Inferior parietal cortex (tissue), 1 donor: Measurements from ENCODE around the gene DNAAF2.
"Not testable (repeated sequence)": the region's sequence is repeated elsewhere in the genome, so short reads cannot be mapped to it uniquely, and the experiment has no call there.

ENCODE experiments used
- DNase-seq: peaks from one replicate; pipeline ENCODE4 v3.0.0-alpha.2; 2016; ENCODE audit errors: extremely low spot score

DNAAF2 gene

DNA sequence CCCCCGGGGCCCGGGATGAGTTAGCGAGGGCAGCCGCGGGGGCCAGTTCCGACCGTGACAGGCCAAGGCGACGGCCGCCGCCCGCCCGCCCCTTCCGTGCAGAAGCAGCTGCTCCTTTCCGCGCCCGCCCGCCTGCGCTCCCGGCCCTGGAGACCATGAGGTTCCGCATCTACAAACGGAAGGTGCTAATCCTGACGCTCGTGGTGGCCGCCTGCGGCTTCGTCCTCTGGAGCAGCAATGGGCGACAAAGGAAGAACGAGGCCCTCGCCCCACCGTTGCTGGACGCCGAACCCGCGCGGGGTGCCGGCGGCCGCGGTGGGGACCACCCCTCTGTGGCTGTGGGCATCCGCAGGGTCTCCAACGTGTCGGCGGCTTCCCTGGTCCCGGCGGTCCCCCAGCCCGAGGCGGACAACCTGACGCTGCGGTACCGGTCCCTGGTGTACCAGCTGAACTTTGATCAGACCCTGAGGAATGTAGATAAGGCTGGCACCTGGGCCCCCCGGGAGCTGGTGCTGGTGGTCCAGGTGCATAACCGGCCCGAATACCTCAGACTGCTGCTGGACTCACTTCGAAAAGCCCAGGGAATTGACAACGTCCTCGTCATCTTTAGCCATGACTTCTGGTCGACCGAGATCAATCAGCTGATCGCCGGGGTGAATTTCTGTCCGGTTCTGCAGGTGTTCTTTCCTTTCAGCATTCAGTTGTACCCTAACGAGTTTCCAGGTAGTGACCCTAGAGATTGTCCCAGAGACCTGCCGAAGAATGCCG is 13.7 kb downstream of the DNAAF2 start:
- no peak for DNase-seq

DNA sequence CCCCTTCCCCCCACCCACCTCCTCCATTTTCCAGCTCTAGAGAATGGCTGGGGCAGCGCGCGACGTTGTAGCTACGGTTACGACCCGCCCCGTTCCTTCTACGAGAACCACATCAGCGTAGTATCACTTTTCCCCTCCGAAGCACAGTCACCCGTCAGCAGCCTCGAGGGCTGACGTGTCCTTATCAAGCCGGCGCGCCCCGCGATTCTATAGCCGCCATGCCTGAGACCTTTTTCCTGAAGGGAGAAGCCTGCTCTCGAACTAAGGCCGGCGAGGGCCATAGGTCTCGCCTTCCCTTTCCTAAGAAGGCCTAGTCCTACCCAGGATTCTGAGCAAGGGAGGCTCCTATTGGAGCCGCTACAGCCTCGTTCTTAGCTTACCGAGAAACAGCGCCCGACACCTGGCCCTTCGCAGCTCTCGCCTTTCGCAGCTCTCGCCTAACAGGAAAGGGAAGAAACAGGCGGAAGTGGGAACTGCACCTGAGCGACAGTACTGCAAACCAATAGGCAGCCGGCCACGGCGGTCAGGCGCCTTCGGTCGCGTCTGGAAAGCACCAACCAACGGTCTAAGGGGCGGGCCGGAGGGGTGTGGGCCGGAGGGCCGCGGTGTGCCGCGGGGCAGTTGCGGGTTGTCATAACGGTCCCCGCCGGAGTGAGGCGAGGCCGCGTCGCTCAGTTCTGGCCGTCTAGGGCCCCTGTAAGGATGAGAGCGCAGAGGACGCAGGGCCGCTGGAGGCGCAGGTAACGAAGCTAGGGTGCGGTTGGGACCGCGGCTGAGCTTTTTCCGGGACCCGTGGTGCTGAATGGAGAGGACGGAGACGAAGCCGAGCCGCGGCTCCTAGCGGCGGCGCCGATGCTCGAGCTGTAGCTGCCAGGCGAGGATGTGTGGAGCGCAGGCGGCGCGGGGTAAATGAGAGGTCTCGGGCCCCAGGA is 14.6 kb downstream of the DNAAF2 start, which contains the start of the genes MGAT2 and RPL36AL:
Gene MGAT2, plus strand, starts transcription at position 618 of the 932 bp plus-strand sequence. CDS start 470 bp downstream, outside the sequence.
Gene RPL36AL, minus strand, starts transcription at position 445 of the 932 bp plus-strand sequence. CDS start 1,522 bp downstream, outside the sequence.
- DNase-seq = peak; percentile 97

DNA sequence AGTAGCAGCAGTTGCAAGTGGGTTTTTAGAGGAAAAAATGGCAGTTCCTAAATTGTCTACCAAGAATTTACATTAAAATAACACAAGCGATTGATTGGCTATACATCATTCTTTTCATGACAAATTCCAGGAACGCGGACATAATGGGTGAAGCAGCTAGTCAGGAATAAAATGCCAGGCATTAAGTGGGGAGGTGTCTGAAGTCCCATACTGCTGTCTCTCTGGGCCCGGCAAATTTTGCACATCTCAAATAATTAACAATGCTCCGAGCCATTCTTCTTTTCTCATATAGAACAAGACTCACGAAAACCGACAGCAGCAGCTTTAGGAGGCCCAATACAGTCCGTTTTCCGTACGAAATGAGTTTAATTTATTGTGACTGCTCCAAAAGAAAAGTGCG is 15.3 kb downstream of the DNAAF2 start:
- DNase-seq = no peak

DNA sequence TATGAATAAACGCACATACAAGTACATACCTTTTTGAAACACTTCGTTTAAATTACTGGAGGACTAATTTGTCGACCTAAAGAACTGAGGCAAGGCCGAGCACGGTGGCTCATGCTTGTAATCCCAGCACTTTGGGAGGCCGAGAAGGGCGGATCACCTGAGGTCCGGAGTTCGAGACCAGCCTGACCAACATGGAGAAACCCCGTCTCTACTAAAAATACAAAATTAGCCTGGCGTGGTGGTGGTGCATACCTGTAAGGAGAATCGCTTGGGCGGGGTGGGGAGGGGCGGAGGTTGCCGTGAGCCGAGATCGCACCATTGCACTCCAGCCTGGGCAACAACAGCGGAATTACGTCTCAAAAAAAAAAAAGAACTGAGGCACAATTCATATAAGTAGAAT is 15.8 kb downstream of the DNAAF2 start:
- not testable (repeated sequence) for DNase-seq

DNA sequence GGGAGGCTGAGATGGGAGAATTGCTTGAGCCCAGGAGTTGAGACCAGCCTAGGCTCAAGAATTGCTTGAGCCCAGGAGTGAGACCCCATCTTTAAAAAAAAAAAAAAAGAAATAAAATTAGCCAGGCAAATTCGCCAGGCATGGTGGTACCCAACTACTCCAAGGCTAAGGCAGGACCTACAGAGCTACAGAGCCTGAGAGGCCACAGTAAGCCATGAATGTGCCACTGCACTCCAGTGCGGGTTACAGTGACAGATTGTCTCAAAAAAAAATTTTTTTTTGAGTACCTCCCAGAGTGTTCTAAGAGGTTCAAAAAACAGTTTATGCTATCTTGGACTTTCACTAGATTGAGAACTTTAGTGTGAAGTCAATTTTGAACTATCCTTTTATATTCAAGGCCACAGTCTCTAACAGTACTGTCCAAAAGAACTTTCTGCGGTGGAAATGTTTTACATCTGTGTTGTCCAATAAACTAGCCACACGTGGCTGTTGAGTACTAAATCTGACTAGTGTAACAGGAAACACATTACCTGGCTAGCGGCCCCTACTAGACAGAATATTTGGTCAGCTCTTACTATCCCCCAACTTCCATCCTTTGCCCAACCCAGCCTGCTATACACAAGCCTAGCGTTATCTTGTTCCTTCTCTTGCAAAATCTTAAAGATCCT is 17.1 kb downstream of the DNAAF2 start:
- no peak for DNase-seq

DNA sequence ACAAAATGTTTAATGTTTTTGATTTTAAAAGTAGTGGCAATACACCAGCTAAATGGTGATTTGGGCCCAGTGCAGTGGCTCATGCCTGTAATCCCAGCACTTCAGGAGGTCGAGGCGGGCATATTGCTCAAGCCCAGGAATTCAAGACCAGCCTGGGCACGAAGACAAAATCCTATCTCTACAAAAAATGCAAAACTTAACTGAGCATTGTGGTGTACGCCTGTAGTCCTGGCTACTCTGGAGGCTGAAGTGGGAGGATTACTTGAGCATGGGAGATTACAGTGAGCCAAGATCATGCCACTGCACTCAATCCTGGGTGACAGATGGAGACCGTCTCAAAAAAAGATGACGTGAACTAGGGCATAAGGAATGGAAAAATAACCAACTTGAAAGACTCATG is 19.3 kb downstream of the DNAAF2 start:
- no peak for DNase-seq

DNA sequence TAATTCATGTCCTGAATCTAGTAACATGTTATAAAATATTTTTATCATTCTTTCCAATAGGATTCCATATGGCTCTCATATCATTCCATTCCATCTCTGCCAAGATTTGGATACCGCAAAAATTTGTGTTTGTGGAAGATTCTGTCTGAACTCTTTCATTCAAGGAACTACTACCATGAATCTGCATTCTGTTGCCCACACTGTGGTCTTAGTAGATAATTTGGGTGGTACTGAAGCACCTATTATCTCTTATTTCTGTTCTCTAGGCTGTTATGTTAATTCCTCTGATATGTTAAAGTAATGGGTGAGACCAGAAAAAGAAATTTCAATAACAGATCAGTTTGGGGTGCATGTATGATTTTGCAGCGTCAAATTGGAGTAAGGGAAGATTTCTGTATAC is 20.8 kb downstream of the DNAAF2 start:
- DNase-seq = no peak

DNA sequence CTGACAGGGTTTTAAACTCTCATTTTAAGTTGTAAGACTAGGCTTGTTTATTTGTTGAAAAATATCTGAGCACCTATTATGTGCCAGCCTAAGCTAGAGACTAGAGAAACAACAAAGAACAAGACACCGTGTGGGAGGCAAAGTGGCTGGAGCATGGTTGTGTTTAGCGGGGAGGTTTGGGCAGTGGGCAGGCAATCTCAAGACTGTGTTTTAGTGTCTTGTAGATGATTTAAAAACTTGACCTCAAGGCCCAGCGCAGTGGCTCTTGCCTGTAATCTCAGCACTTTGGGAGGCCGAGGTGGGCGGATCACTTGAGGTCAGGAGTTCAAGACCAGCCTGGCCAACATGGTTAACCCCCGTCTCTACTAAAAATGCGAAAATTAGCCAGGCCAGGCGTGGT is 22.4 kb downstream of the DNAAF2 start:
- no peak for DNase-seq

DNA sequence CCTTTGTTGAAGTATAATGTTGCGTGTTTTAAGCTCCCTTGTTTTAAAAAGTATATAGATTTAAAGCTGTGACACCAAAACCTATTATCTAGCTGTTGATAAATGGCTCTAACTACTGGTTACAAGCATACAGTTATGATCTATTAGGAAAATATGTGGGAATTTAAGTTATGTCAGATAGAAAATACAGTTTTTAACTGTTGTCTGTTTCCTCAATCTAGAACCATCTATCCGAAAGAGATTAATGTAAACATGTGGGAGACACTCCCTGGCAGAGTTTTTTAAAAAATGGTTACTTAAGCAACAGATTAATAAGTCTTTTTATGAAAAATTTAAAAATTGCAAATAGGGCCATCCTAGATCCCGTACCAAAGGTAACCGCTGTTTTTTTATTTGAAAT is 22.8 kb downstream of the DNAAF2 start:
- DNase-seq = no peak

DNA sequence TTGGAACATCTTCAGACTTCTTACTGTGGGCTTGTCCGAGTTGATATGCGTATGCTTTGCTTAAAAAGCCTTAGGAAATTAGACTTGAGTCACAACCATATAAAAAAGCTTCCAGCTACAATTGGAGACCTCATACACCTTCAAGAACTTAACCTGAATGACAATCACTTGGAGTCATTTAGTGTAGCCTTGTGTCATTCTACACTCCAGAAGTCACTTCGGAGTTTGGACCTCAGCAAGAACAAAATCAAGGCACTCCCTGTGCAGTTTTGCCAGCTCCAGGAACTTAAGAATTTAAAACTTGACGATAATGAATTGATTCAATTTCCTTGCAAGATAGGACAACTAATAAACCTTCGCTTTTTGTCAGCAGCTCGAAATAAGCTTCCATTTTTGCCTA is 27.5 kb downstream of the DNAAF2 start:
- DNase-seq = no peak

DNA sequence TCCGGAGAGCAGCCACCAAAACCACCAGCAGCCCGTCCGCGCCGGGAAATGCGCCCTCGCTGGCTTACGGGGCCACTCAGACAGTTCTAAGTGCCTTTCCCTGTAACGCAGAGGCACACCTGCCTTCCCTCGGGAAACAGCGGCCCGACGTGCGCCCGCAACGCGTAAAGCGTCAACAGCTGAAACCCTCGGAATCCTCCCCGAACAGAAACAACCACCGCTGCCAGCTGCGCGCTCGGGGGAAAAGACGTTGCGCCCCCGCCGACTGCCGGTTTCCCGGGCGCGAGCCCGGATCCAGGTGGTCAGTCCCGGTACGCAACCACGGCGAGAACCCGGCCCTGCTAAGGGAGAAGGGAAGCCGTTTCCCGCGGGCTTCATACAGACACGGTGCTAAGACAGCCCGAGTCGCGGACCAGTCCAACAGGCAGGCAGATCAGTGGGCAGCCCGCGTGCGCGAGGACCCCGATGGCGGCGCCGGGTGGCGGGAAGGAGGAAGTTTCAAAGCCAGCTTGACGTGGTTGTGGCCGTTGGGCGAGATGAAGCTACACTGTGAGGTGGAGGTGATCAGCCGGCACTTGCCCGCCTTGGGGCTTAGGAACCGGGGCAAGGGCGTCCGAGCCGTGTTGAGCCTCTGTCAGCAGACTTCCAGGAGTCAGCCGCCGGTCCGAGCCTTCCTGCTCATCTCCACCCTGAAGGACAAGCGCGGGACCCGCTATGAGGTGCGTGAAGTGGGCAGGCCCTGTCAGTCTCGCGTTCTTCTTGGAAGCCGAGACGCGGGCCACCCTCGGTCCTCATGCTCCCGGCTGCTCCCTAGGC is 36.4 kb downstream of the DNAAF2 start, which contains the start of gene LRR1:
Gene LRR1, plus strand, starts transcription at position 456 of the 816 bp plus-strand sequence. Its CDS starts 81 bp downstream, at position 537.
- DNase-seq = peak; percentile 74

DNA sequence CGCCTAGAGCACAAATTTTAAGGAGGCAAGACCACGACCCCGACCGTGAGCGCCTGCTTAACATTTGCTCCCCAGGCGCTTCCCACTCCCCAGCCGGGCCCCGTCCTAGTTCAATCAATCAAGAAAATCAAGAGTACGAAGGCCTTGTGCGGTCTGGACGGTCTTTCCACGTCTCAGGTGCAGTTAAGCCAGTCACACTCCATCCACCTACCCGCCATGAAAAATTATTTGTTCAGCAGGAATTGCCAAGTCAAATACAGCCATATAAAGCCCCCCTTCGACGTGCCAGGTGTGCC is 36.9 kb downstream of the DNAAF2 start:
- DNase-seq = no peak

DNA sequence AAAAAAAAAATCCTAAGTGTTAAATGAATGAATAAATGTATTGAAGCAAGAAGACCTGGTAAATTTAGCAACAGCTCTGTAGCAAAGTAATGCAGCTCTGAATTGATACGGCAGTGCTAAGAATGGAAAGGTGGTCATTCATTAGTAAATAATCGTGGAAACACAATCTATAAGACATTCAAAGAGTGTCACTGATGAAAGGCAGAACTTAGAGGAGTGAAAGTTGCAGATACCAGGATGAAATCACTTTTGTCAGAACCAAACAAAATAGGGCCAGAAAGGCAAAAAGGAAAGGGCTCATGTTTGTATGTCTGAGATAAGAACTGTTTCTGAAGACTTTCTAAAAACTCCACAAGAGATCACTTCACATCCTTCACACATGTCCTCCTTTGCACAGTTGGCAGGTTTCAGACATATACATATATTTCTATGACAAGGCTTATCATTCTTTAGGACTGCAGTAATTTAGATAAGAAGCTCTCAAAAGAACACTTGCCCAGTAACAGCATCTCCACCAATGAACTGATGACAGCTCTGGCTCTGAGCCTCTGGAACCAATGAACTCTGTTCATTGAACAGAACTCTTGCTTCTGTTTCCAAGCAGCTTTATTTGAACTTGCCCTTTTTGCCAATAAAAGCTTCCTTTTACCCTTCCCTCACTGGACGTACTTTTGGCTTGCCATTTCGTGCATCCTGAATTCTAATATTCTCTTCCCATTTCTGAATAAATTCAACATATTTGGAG is 40.5 kb downstream of the DNAAF2 start:
- peak; percentile 38 for DNase-seq

DNA sequence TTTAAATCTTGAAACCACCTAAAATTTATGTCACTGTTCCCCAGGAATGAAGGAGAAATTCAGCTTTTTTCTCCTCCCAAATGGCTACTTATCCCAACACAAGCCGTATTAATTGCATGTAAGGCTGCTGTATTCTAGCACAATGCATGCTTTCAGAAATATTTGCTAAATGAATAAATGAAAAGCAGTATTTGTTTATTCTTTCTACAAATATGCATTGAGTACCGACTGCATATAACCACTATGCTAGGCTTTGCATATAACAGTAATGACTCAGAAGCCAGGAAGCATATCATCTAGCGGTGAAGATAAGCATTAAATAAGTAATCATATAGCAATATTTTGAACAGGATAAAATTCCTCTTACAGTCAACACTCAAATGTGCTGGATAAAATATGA is 42.0 kb downstream of the DNAAF2 start:
- DNase-seq = no peak

DNA sequence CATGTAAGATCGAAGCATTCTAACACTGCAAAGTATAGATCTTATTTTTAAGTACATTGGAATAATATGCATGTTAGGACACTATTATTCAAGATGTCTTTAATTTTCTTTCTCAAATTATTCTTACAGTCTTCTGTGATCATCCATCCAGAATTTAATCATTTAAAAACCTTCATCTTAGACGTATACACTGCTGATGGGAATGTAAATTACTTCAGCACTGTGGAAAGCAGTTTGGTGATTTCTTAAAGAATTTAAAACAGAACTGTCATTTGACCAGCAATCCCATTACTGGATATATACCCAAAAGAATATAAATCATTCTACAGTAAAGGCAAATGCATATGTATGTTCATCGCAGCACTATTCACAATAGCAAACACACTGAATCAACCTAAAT is 45.7 kb downstream of the DNAAF2 start:
- DNase-seq = no peak

DNA sequence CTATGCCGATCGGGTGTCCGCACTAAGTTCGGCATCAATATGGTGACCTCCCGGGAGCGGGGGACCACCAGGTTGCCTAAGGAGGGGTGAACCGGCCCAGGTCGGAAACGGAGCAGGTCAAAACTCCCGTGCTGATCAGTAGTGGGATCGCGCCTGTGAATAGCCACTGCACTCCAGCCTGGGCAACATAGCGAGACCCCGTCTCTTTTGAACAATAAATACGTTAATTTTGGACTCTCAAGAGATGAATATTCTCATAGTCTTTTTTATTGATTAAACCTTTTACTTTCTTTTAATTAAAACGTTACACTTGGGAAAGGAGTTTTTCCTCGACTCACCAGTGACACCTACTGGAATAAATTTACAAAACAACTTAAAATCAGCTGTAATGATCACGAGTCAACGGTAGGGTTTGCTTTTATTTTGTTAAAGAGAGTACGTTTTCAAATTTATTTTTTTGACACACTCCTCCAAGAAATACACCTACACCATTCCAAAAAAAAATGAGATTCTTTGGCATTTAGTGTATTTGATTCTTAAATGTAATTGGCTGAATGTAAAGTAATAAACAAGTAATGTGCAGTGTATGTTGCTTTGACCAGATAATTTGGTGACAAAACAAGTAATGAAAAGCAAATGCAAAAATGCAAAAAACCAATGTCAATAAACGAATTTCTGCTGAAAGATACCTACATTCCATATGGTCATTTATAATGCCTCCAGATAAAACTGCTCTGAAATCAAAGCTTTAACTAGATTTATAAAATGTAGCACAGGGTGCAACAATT is 48.2 kb downstream of the DNAAF2 start:
- peak; percentile 87 for DNase-seq

DNA sequence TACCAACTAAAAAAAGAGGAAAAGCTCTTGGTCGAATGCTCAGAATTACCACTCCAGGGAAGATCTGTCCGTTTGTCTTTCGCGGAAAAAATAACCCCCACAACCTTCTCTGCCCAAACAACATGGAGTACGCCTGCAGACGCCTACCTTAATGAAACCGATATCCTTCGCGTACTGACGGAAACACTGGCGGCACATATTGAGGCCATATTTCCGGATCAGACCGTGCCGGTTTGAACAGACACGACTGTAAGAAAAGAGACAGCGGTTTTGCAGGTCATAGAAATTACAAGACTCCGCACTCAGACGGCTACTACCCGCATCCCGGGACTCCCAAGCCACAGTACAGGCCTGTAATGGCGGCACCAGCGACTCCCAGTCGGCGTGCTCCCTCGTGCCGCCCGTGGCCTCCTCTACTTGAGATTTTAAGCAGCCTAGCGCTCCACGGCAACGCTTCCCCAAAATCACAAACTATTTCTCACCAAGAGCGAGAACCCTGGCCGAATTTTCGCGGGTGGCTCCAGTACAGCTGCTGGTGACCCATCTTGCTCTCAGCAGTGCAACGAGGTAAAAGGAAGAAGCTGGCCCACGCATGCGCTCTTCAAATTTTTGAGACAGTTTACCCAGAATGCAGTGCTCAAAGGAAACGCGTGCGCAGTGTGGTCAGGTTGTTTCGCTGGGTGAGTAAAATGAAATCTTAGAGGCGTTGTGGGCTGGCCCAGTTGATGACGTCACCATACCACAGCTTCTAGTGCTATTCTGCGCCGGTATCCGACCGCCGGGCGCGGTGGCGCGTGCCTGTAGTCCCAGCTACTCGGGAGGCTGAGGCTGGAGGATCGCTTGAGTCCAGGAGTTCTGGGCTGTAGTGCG is 49.0 kb downstream of the DNAAF2 start, which contains the start of gene RPS29:
Gene RPS29, minus strand, starts transcription at position 578 of the 870 bp plus-strand sequence. Its CDS starts 34 bp downstream, at position 544.
- peak; percentile 100 for DNase-seq

DNA sequence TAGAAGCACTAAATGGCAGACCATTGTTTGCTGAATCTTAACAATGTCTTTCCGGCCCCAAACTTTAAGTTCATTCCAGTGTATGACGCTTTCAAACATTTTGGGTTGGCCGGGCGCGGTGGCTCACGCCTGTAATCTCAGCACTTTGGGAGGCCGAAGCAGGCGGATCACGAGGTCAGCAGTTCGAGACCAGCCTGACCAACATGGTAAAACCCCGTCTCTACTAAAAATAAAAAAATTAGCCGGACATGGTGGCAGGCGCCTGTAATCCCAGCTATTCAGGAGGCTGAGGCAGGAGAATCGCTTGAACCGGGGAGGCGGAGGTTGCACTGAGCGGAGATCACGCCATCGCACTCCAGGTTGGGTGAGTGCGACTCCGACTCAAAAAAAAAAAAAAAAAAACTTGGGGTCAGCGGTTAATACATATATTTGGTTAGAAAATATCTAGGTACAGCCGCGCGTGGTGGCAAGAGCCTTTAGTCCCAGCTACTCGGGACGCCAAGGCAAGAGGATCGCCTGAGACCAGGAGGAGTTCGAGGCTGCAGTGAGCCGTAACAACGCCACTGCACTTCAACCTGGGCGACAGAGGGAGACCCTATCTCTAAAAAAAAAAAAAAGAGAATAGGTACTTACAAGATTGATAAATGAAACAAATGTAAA is 49.9 kb downstream of the DNAAF2 start:
- not testable (repeated sequence) for DNase-seq
